Left renal cortex interstitium (tissue), 4 donors: ENCODE measurements around the gene SART3. TPM values are rescaled to one million over a fixed set of nuclear protein-coding genes. Genes with fewer than 3 reads are reported as not detected.
A peak's percentile ranks its signal among the peaks of the same experiment; 100 is the strongest.

Experiments
- DNase-seq, 4 donors: peaks; one replicate each; pipeline ENCODE4 v3.0.0-alpha.2; 2013; ENCODE audit warnings: low read depth in 4 of 4, low spot score in 2 of 4, missing footprints in 1 of 4
- polyA plus RNA-seq, 4 donors: library from polyadenylated mRNA; unstranded; fragments of 120-200 nt; gene quantifications; one replicate each; pipeline ENCODE4 v1.2.1, GENCODE V29; 2013; ENCODE audit not compliant: insufficient read length in 4 of 4

Gene SART3
- polyA plus RNA-seq, result 10 to 100 TPM; 50.4 to 71.3 (median 59.4) TPM

GRCh38 chr12:108560752-108561719 lies at the start of gene SART3:
Gene SART3 (minus strand): TSS chr12:108561173. CDS start chr12:108561154, 19 bp downstream.
- DNase-seq, result peak; percentile 83 to 97 (median 85)

GRCh38 chr12:108610336-108610815 lies 49.4 kb upstream of the SART3 start:
- no peak for DNase-seq

GRCh38 chr12:108609537-108610335 lies 48.8 kb upstream of the SART3 start:
- peak in 2 of 4 donors; percentile 76 to 80 for DNase-seq

GRCh38 chr12:108608616-108609015 lies 47.6 kb upstream of the SART3 start:
- no peak for DNase-seq

- DNase-seq, result no peak
Observed at GRCh38 chr12:108607981-108608600, 47.1 kb upstream of the SART3 start.

- no peak for DNase-seq
Observed at GRCh38 chr12:108606492-108606891, 45.5 kb upstream of the SART3 start.

GRCh38 chr12:108605690-108606406 lies 44.9 kb upstream of the SART3 start:
- no peak for DNase-seq

- DNase-seq, result no peak
Observed at GRCh38 chr12:108605000-108605689, 44.2 kb upstream of the SART3 start.

GRCh38 chr12:108604208-108604941 lies 43.4 kb upstream of the SART3 start:
- no peak for DNase-seq

GRCh38 chr12:108603743-108604142 lies 42.8 kb upstream of the SART3 start:
- DNase-seq, result no peak

- no peak for DNase-seq
Observed at GRCh38 chr12:108602976-108603704, 42.2 kb upstream of the SART3 start.

GRCh38 chr12:108602209-108602705 lies 41.3 kb upstream of the SART3 start:
- no peak for DNase-seq

GRCh38 chr12:108600702-108601007 lies 39.7 kb upstream of the SART3 start:
- no peak for DNase-seq

GRCh38 chr12:108599948-108600701 lies 39.2 kb upstream of the SART3 start:
- no peak for DNase-seq

GRCh38 chr12:108599541-108599940 lies 38.6 kb upstream of the SART3 start:
- no peak for DNase-seq

- DNase-seq, result no peak
Observed at GRCh38 chr12:108598553-108599250, 37.7 kb upstream of the SART3 start.
